IMR-90 (cell line): ENCODE data around the gene ALK. TPM values are rescaled to one million over a fixed set of nuclear protein-coding genes. Genes with fewer than 3 reads are reported as not detected.

Experiments
- ATAC-seq: fragments of 200-7000 bp; cut with Tn5 transposase; 2 replicates; pipeline ENCODE4 v1.9.1; 2020; ENCODE audit warnings: low read depth, mild to moderate bottlenecking, moderate library complexity
- BruUV-seq: library from RNA; stranded (reverse); fragments of 400-500 nt; replicated peaks from 2 replicates; lab custom pipeline; 2021; lab: Mats Ljungman, UMichigan
- CTCF ChIA-PET: fragments of 300-600 bp; formaldehyde crosslinking; extraction: SDS; loops from one replicate; lab custom pipeline; 2021; ENCODE audit warnings: antibody characterized with exemption; lab: Yijun Ruan, JAX
- POLR2A ChIA-PET: fragments of 300-600 bp; sonication (Branson Sonifier 250); formaldehyde crosslinking; loops from one replicate; lab custom pipeline; 2022; ENCODE audit warnings: antibody characterized with exemption; ENCODE audit not compliant: unreplicated experiment; lab: Charles Lee
- DNase-seq: peaks from one replicate; pipeline ENCODE4 v3.0.0; 2013
- H2AFZ ChIP-seq: replicated peaks from 2 replicates; pipeline ENCODE3; 2013; ENCODE audit warnings: low read length, mild to moderate bottlenecking; ENCODE audit not compliant: poor library complexity
- H2AK5ac ChIP-seq: 2 replicates; pipeline ENCODE4 v1.6.1; 2013; ENCODE audit warnings: low read depth, low read length, inconsistent platforms
- H2AK9ac ChIP-seq: replicated peaks from 2 replicates; pipeline ENCODE3; 2013; ENCODE audit warnings: mild to moderate bottlenecking, low read depth, low read length, moderate library complexity; ENCODE audit not compliant: poor library complexity
- H2BK120ac ChIP-seq: 2 replicates; pipeline ENCODE4 v1.6.1; 2013; ENCODE audit warnings: low read depth, low read length, inconsistent platforms
- H2BK15ac ChIP-seq: 3 replicates; pipeline ENCODE4 v1.6.1; 2013; ENCODE audit warnings: low read depth, low read length, inconsistent platforms
- H2BK20ac ChIP-seq: 2 replicates; pipeline ENCODE4 v1.6.1; 2013; ENCODE audit warnings: low read depth, mild to moderate bottlenecking, inconsistent platforms, low read length, moderate library complexity
- H2BK5ac ChIP-seq: 2 replicates; pipeline ENCODE4 v1.6.1; 2013; ENCODE audit warnings: mild to moderate bottlenecking, low read depth, low read length, inconsistent platforms; ENCODE audit not compliant: poor library complexity, severe bottlenecking
- H3K14ac ChIP-seq: replicated peaks from 2 replicates; pipeline ENCODE4 v1.6.1; 2013; ENCODE audit warnings: low read depth, low read length, inconsistent platforms
- H3K18ac ChIP-seq: 2 replicates; pipeline ENCODE4 v1.6.1; 2013; ENCODE audit warnings: low read depth, low read length, control low read depth
- H3K23ac ChIP-seq: 2 replicates; pipeline ENCODE4 v1.6.1; 2013; ENCODE audit warnings: low read depth, low read length, inconsistent platforms
- H3K27ac ChIP-seq: 2 replicates; pipeline ENCODE4 v1.5.1; 2013; ENCODE audit warnings: mild to moderate bottlenecking, control low read depth, low read length; ENCODE audit not compliant: insufficient read depth
- H3K27me3 ChIP-seq: 2 replicates; pipeline ENCODE4 v1.6.1; 2013; ENCODE audit warnings: low read length; ENCODE audit not compliant: control insufficient read depth, insufficient read depth
- H3K36me3 ChIP-seq: 2 replicates; pipeline ENCODE4 v1.6.1; 2013; ENCODE audit warnings: low read length, mixed read lengths; ENCODE audit not compliant: control insufficient read depth, insufficient read depth
- H3K4ac ChIP-seq: 2 replicates; pipeline ENCODE4 v1.6.1; 2013; ENCODE audit warnings: low read depth, low read length, inconsistent platforms
- H3K4me1 ChIP-seq: 2 replicates; pipeline ENCODE4 v1.6.1; 2013; ENCODE audit warnings: low read length, mixed read lengths; ENCODE audit not compliant: control insufficient read depth, insufficient read depth
- H3K4me2 ChIP-seq: 2 replicates; pipeline ENCODE4 v1.6.1; 2013; ENCODE audit warnings: low read depth, mild to moderate bottlenecking, control low read depth, low read length, moderate library complexity
- H3K4me3 ChIP-seq: 2 replicates; pipeline ENCODE4 v1.5.1; 2013; ENCODE audit warnings: low read depth, mild to moderate bottlenecking, control low read depth, low read length, moderate library complexity; ENCODE audit not compliant: insufficient read depth
- H3K56ac ChIP-seq: 2 replicates; pipeline ENCODE4 v1.6.1; 2013; ENCODE audit warnings: low read length, inconsistent platforms; ENCODE audit not compliant: insufficient read depth; ENCODE audit errors: extremely low read depth
- H3K79me1 ChIP-seq, 2 experiments: 2 replicates each; pipeline ENCODE4 v1.6.1; 2013; ENCODE audit warnings: low read length in 2 of 2, inconsistent platforms in 1 of 2, low read depth in 1 of 2
- H3K9ac ChIP-seq: 2 replicates; pipeline ENCODE4 v1.6.1; 2013; ENCODE audit warnings: low read depth, low read length, control low read depth
- H3K9me1 ChIP-seq: 2 replicates; pipeline ENCODE4 v1.6.1; 2013; ENCODE audit warnings: low read length, inconsistent platforms; ENCODE audit not compliant: insufficient read depth
- H3K9me3 ChIP-seq: 2 replicates; pipeline ENCODE4 v1.6.1; 2013; ENCODE audit warnings: low read length; ENCODE audit not compliant: control insufficient read depth, insufficient read depth
- H4K20me1 ChIP-seq: 2 replicates; pipeline ENCODE4 v1.6.1; 2013; ENCODE audit warnings: low read length, inconsistent platforms; ENCODE audit not compliant: insufficient read depth
- H4K5ac ChIP-seq: 2 replicates; pipeline ENCODE4 v1.6.1; 2013; ENCODE audit warnings: mild to moderate bottlenecking, low read depth, low read length, control low read depth
- H4K8ac ChIP-seq, 2 experiments: 2 replicates each; pipeline ENCODE4 v1.6.1; 2013; ENCODE audit warnings: low read depth in 2 of 2, low read length in 2 of 2, control low read depth in 1 of 2, inconsistent platforms in 1 of 2
- H4K91ac ChIP-seq: 2 replicates; pipeline ENCODE4 v1.6.1; 2013; ENCODE audit warnings: low read depth, low read length, inconsistent platforms; ENCODE audit not compliant: insufficient read depth
- BHLHE40 ChIP-seq: fragments of 150-350 bp; IDR thresholded peaks from 2 replicates; pipeline ENCODE4 v1.6.1; 2016; ENCODE audit warnings: mild to moderate bottlenecking, low read depth, low read length
- CEBPB ChIP-seq: IDR thresholded peaks from 2 replicates; pipeline ENCODE4 v1.6.1; 2012; ENCODE audit warnings: low read depth, low read length, improper control_type of control experiment
- CHD1 ChIP-seq: IDR thresholded peaks from 2 replicates; pipeline ENCODE4 v1.6.1; 2012; ENCODE audit warnings: low read depth, low read length, improper control_type of control experiment
- CTCF ChIP-seq: conservative IDR thresholded peaks from 2 replicates; pipeline ENCODE4 v1.5.1; 2012; ENCODE audit warnings: mild to moderate bottlenecking, low read depth, low read length, improper control_type of control experiment
- FOS ChIP-seq: fragments of 150-350 bp; IDR thresholded peaks from 2 replicates; pipeline ENCODE4 v1.6.1; 2016; ENCODE audit warnings: low read depth, low read length
- MAFK ChIP-seq: IDR thresholded peaks from 2 replicates; pipeline ENCODE4 v1.6.1; 2012; ENCODE audit warnings: low read depth, low read length, improper control_type of control experiment
- MAZ ChIP-seq: IDR thresholded peaks from 2 replicates; pipeline ENCODE4 v1.6.1; 2012; ENCODE audit warnings: low read depth, mild to moderate bottlenecking, low read length, improper control_type of control experiment, moderate library complexity, borderline replicate concordance
- MXI1 ChIP-seq: IDR thresholded peaks from 2 replicates; pipeline ENCODE4 v1.6.1; 2012; ENCODE audit warnings: low read depth, mild to moderate bottlenecking, low read length, moderate library complexity, borderline replicate concordance
- NFE2L2 ChIP-seq: fragments of 150-350 bp; IDR thresholded peaks from 2 replicates; pipeline ENCODE4 v1.6.1; 2016; ENCODE audit warnings: low read depth, mild to moderate bottlenecking, low read length
- POLR2A ChIP-seq: IDR thresholded peaks from 2 replicates; pipeline ENCODE4 v1.6.1; 2012; ENCODE audit warnings: mild to moderate bottlenecking, low read depth, low read length
- RAD21 ChIP-seq: IDR thresholded peaks from 2 replicates; pipeline ENCODE4 v1.6.1; 2012; ENCODE audit warnings: low read length, improper control_type of control experiment
- RCOR1 ChIP-seq: IDR thresholded peaks from 2 replicates; pipeline ENCODE4 v1.6.1; 2012; ENCODE audit warnings: mild to moderate bottlenecking, low read length, improper control_type of control experiment; ENCODE audit not compliant: insufficient replicate concordance
- RFX5 ChIP-seq: IDR thresholded peaks from 2 replicates; pipeline ENCODE4 v1.8.0; 2012; ENCODE audit warnings: low read depth, mild to moderate bottlenecking, low read length, moderate library complexity
- SMC3 ChIP-seq: fragments of 150-350 bp; IDR thresholded peaks from 2 replicates; pipeline ENCODE4 v1.6.1; 2016; ENCODE audit warnings: low read depth, mild to moderate bottlenecking, antibody characterized with exemption, low read length, moderate library complexity
- WGBS, 2 experiments: methylation state at CpG; one replicate each; pipeline versions ENCODE4 v1.1.5 to v1.1.7; 2013; ENCODE audit warnings: missing lambda C conversion rate in 2 of 2; ENCODE audit not compliant: insufficient read length in 1 of 2; ENCODE audit errors: extremely low coverage in 2 of 2; 5-methylcytosine and 5-hydroxymethylcytosine counted together
- dilution Hi-C: fragments of 300-500 bp; cut with HindIII; formaldehyde crosslinking; loops from one replicate; pipeline ENCODE4 v1.14.3; 2018; ENCODE audit warnings: low sequenced_read_pairs; ENCODE audit not compliant: unreplicated experiment
- in situ Hi-C: fragments of 300-500 bp; cut with MboI; formaldehyde crosslinking; loops from 3 replicates; pipeline ENCODE4 v1.14.3; 2019; ENCODE audit warnings: low sequenced_read_pairs, inconsistent platforms, mixed read lengths
- intact Hi-C: fragments of 100-400 bp; cut with micrococcal nuclease; formaldehyde crosslinking; loops from 2 replicates; pipeline ENCODE4 v1.10.0; 2022
- polyA plus RNA-seq, 3 experiments: library from polyadenylated mRNA; depleted of rRNA; stranded (reverse); fragments of >200 nt; gene quantifications; 2 replicates each; pipeline ENCODE4 v1.2.3, GENCODE V29; 2012; ENCODE audit warnings: low replicate concordance in 1 of 3
- total RNA-seq: library from RNA; depleted of rRNA; stranded (reverse); fragments of >200 nt; gene quantifications from 2 replicates; pipeline ENCODE4 v1.2.3, GENCODE V29; 2012
- TF ChIP-seq, protein P1 (sequence below): fragments of 150-350 bp; IDR thresholded peaks from 2 replicates; pipeline ENCODE4 v1.6.1; 2017; ENCODE audit warnings: mild to moderate bottlenecking, antibody characterized with exemption, low read length, low read depth
- TF ChIP-seq, protein P2 (sequence below): fragments of 150-350 bp; IDR thresholded peaks from 2 replicates; pipeline ENCODE4 v1.6.1; 2016; ENCODE audit warnings: low read depth, mild to moderate bottlenecking, low read length, moderate library complexity, borderline replicate concordance

ALK gene
- total and polyA plus RNA-seq, 2 of the 4 experiments (the other 2 are of a cell fraction): not detected

- no peaks in the 10 kb centered on the region for H4K20me1 ChIP-seq
- H2AK9ac ChIP-seq: no peak overlapping the region
- no peak overlapping the region for H3K23ac ChIP-seq
- no peak overlapping the region for H2AFZ ChIP-seq
- no peak overlapping the region for H2BK15ac ChIP-seq
- no TSS peak for BruUV-seq
- intact Hi-C loops (no loop called here), dilution Hi-C loops (no loop called here), in situ Hi-C loops (no loop called here)
- peaks cover 3% of the 10 kb centered on the region; the same call in 1 of the 2 replicates for H3K4me1 ChIP-seq
- H3K4me2 ChIP-seq: no peak overlapping the region
- H3K27ac ChIP-seq: no peak overlapping the region
- H3K14ac ChIP-seq: no peak overlapping the region
- H4K5ac ChIP-seq: no peak overlapping the region
- CTCF ChIA-PET: no interaction called here
- H3K9me1 ChIP-seq: no peaks in the 10 kb centered on the region
- H2BK5ac ChIP-seq: no peak overlapping the region
- no peak for ATAC-seq
- H4K8ac ChIP-seq: no peak overlapping the region
- peaks cover 4% of the 10 kb centered on the region for H3K27me3 ChIP-seq
- H3K4me3 ChIP-seq: no peak overlapping the region
- H3K36me3 ChIP-seq: no peaks in the 10 kb centered on the region
- H3K4ac ChIP-seq: no peak overlapping the region
- no peaks in the 10 kb centered on the region for H3K79me1 ChIP-seq
- no peak overlapping the region for H2BK120ac ChIP-seq
- no peak overlapping the region for H3K18ac ChIP-seq
- H4K91ac ChIP-seq: no peak overlapping the region
- no peak overlapping the region for H3K56ac ChIP-seq
- WGBS, 2 experiments: 74% methylated on average over 4 of the region's 10 CpGs; no CpG with 5 or more reads in 1 of the 2 experiments
- no peak overlapping the region for H2AK5ac ChIP-seq
- H3K9ac ChIP-seq: no peak overlapping the region
- POLR2A ChIA-PET: no interaction called here
- no peak for TF ChIP-seq MAZ
- no peak for TF ChIP-seq CHD1
- TF ChIP-seq RFX5: no peak
- TF ChIP-seq RCOR1: no peak
- TF ChIP-seq FOS: no peak
- TF ChIP-seq, protein P1, sequence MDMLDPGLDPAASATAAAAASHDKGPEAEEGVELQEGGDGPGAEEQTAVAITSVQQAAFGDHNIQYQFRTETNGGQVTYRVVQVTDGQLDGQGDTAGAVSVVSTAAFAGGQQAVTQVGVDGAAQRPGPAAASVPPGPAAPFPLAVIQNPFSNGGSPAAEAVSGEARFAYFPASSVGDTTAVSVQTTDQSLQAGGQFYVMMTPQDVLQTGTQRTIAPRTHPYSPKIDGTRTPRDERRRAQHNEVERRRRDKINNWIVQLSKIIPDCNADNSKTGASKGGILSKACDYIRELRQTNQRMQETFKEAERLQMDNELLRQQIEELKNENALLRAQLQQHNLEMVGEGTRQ: no peak
- no peak for TF ChIP-seq RAD21
- no peak for TF ChIP-seq BHLHE40
- TF ChIP-seq CTCF: no peak
- TF ChIP-seq, protein P2, sequence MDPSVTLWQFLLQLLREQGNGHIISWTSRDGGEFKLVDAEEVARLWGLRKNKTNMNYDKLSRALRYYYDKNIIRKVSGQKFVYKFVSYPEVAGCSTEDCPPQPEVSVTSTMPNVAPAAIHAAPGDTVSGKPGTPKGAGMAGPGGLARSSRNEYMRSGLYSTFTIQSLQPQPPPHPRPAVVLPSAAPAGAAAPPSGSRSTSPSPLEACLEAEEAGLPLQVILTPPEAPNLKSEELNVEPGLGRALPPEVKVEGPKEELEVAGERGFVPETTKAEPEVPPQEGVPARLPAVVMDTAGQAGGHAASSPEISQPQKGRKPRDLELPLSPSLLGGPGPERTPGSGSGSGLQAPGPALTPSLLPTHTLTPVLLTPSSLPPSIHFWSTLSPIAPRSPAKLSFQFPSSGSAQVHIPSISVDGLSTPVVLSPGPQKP: no peak
- no peak for TF ChIP-seq NFE2L2
- TF ChIP-seq POLR2A: no peak
- TF ChIP-seq MAFK: no peak
- no peak for TF ChIP-seq MXI1
- TF ChIP-seq CEBPB: no peak
- no peak for TF ChIP-seq SMC3
- H2BK20ac ChIP-seq: no peak overlapping the region
- no peak for DNase-seq
- H3K9me3 ChIP-seq: no peaks in the 10 kb centered on the region
Measured at GRCh38 chr2:29420464-29420863, 500.9 kb downstream of the ALK start.
